Measurements from ENCODE around the gene PRKAA1. TPM values are rescaled to one million over a fixed set of nuclear protein-coding genes. Genes with fewer than 3 reads are reported as not detected.

The PRKAA1 gene
- total and polyA plus RNA-seq, 2 of the 13 experiments (the other 11 are each of a cell fraction or from before 2014, with no cell fraction given): 36.6 to 58.0 TPM

- TF ChIP-seq ZNF17 (CRISPR knock-in tag; IDR thresholded peaks at IDR 0.05) (no peak; the same call in 1 of the 2 replicates), CHD2 (IDR thresholded peaks at IDR 0.05; ENCODE audit: low read depth, low read length) (no peak), CBFB (CRISPR knock-in tag; IDR thresholded peaks at IDR 0.05) (no peak), CBX2 (IDR thresholded peaks at IDR 0.05; ENCODE audit: low read depth, low read length) (no peak), CBX2 (CRISPR knock-in tag; IDR thresholded peaks at IDR 0.05; ENCODE audit: low read depth) (no peak), ZMYM2 (CRISPR knock-in tag; IDR thresholded peaks at IDR 0.05) (no peak), SIN3A (IDR thresholded peaks at IDR 0.05; ENCODE audit: borderline replicate concordance, low read depth, low read length) (no peak), ZNF251 (CRISPR knock-in tag; IDR thresholded peaks at IDR 0.05) (no peak), ZNF781 (CRISPR knock-in tag; IDR thresholded peaks at IDR 0.05; ENCODE audit: borderline replicate concordance, not compliant biosample characterization) (no peak), TSC22D2 (CRISPR knock-in tag; IDR thresholded peaks at IDR 0.05; ENCODE audit: borderline replicate concordance) (no peak), IRF1 (CRISPR knock-in tag; IDR thresholded peaks at IDR 0.05; ENCODE audit: low read depth) (no peak), HNRNPLL (IDR thresholded peaks at IDR 0.05; ENCODE audit: low read depth, low read length, poor library complexity, severe bottlenecking) (peak; percentile 90), ZNF788 (CRISPR knock-in tag; IDR thresholded peaks at IDR 0.05; ENCODE audit: borderline replicate concordance) (peak; percentile 91), NFATC3 (CRISPR knock-in tag; IDR thresholded peaks at IDR 0.05) (no peak), ZNF343 (CRISPR knock-in tag; IDR thresholded peaks at IDR 0.05) (no peak), ZSCAN9 (CRISPR knock-in tag; IDR thresholded peaks at IDR 0.05; ENCODE audit: borderline replicate concordance) (peak; percentile 63; the same call in 1 of the 2 replicates), TAF15 (IDR thresholded peaks at IDR 0.05; ENCODE audit: low read depth, low read length, poor library complexity, severe bottlenecking) (no peak), ZNF607 (CRISPR knock-in tag; IDR thresholded peaks at IDR 0.05; ENCODE audit: borderline replicate concordance) (peak; percentile 75; the same call in 1 of the 2 replicates), ZNF761 (CRISPR knock-in tag; conservative IDR thresholded peaks at IDR 0.05) (peak; percentile 68; the same call in 1 of the 2 replicates), FOXP1 (IDR thresholded peaks at IDR 0.05) (no peak), FOXP1 (CRISPR knock-in tag; IDR thresholded peaks at IDR 0.05) (no peak), SOX13 (IDR thresholded peaks at IDR 0.05) (no peak), SOX13 (CRISPR knock-in tag; conservative IDR thresholded peaks at IDR 0.05 in 1 of 2, IDR thresholded peaks at IDR 0.05 in 1 of 2) (no peak), PHF8 (CRISPR knock-in tag; IDR thresholded peaks at IDR 0.05) (peak; percentile 69), ZNF556 (CRISPR knock-in tag; IDR thresholded peaks at IDR 0.05; ENCODE audit: borderline replicate concordance) (peak; percentile 32; the same call in 1 of the 2 replicates), JUND (CRISPR knock-in tag; IDR thresholded peaks at IDR 0.05) (no peak), GLI4 (CRISPR knock-in tag; IDR thresholded peaks at IDR 0.05; ENCODE audit: borderline replicate concordance) (no peak), REL (CRISPR knock-in tag; conservative IDR thresholded peaks at IDR 0.05) (no peak)
- TF ChIP-seq, protein P1, sequence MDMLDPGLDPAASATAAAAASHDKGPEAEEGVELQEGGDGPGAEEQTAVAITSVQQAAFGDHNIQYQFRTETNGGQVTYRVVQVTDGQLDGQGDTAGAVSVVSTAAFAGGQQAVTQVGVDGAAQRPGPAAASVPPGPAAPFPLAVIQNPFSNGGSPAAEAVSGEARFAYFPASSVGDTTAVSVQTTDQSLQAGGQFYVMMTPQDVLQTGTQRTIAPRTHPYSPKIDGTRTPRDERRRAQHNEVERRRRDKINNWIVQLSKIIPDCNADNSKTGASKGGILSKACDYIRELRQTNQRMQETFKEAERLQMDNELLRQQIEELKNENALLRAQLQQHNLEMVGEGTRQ (IDR thresholded peaks at IDR 0.05; ENCODE audit: low read depth, low read length): no peak
- TF ChIP-seq, protein P1 (CRISPR knock-in tag; IDR thresholded peaks at IDR 0.05; ENCODE audit: borderline replicate concordance): no peak
Observed at GRCh38 chr5:40798012-40798800, at the start of gene PRKAA1 (continued).

Measured in HepG2 (cell line).